ENCODE measurements around the gene TBCCD1.
"Not testable (repeated sequence)": the region's sequence is repeated elsewhere in the genome, so short reads cannot be mapped to it uniquely, and the experiment has no call there.

TBCCD1 gene

DNA sequence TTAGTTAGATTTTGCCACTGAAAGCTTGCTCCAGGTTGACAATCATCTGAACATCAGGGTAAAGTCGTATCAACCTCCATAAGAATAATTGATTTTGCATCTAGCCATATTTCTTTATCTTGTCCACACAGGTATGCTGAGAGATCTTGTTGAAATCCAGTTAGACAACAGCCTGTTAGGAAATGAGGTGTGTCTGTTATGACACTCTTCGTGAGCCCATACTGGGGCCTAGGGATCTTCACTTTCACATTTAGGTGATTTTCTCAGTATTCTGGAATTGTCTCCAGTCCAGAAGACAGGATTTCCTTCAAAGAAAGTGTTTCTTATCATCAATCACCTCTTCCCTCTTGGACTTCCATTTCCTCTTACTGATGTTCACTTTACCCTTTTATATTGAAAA lies 21.5 kb upstream of the TBCCD1 start:
- intact Hi-C loops (cut with DNase I; ENCODE audit: low total_unique reads): no loop called here

DNA sequence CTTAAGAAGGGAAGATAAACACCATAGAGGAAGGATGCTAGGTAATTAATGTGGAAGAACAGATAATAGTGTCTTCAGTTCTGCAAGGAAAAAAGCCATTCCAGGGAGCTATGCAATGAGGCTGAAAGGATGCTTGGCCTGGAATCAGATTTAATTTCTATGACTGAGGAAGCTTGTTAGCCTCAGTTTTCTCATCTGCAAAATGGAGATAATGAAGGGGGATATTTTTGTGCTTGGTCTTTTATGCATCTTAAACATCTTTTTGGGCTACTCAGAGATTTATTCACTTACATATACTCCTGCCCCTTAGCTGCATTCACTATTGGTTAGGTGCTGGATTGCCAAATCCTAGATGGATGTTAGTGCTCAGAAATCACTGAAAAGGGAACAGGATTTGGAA lies 20.0 kb upstream of the TBCCD1 start:
- no peak overlapping the region for H3K4me3 ChIP-seq
- peaks cover 26 to 41% (median 37%) of the 10 kb centered on the region in 3 donors for H3K36me3 ChIP-seq
- H3K27me3 ChIP-seq: no peaks in the 10 kb centered on the region
- no peaks in the 10 kb centered on the region for H3K4me1 ChIP-seq
- intact Hi-C loops (cut with DNase I; ENCODE audit: low total_unique reads): no loop called here
- TF ChIP-seq, protein P1, sequence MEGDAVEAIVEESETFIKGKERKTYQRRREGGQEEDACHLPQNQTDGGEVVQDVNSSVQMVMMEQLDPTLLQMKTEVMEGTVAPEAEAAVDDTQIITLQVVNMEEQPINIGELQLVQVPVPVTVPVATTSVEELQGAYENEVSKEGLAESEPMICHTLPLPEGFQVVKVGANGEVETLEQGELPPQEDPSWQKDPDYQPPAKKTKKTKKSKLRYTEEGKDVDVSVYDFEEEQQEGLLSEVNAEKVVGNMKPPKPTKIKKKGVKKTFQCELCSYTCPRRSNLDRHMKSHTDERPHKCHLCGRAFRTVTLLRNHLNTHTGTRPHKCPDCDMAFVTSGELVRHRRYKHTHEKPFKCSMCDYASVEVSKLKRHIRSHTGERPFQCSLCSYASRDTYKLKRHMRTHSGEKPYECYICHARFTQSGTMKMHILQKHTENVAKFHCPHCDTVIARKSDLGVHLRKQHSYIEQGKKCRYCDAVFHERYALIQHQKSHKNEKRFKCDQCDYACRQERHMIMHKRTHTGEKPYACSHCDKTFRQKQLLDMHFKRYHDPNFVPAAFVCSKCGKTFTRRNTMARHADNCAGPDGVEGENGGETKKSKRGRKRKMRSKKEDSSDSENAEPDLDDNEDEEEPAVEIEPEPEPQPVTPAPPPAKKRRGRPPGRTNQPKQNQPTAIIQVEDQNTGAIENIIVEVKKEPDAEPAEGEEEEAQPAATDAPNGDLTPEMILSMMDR (IDR thresholded peaks at IDR 0.05): no peak
- no peaks in the 10 kb centered on the region for H3K9me3 ChIP-seq
- H3K27ac ChIP-seq: no peak overlapping the region
- no peak for DNase-seq

More for the DNA sequence above, 21.5 kb upstream of the TBCCD1 start:
- H3K9me3 ChIP-seq: no peaks in the 10 kb centered on the region
- DNase-seq: no peak
- H3K4me3 ChIP-seq: no peak overlapping the region
- no peak overlapping the region for H3K27ac ChIP-seq
- H3K27me3 ChIP-seq: no peaks in the 10 kb centered on the region
- TF ChIP-seq, protein P1 (IDR thresholded peaks at IDR 0.05): no peak
- H3K36me3 ChIP-seq: peaks cover 12 to 27% (median 23%) of the 10 kb centered on the region in 3 donors
- no peaks in the 10 kb centered on the region for H3K4me1 ChIP-seq

DNA sequence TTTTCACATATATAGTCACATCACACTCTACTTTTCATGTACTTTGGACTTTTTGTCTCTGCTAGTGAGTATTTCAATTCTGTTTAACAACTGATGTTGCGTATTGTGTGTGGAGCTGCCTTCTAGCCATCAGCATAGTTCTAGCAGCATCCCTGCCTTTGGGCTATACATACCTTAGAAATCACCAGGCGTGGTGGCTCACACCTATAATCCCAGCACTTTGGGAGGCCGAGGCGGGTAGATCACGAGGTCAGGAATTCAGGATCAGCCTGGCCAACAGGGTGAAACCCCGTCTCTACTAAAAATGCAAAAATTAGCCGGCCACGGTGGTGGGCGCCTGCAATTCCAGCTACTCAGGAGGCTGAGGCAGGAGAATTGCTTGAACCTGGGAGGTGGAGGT lies 19.1 kb upstream of the TBCCD1 start:
- peaks cover 35 to 49% (median 46%) of the 10 kb centered on the region in 3 donors for H3K36me3 ChIP-seq
- H3K27ac ChIP-seq; H3K27me3 ChIP-seq; H3K4me3 ChIP-seq; DNase-seq; H3K4me1 ChIP-seq; H3K9me3 ChIP-seq; intact Hi-C loops (cut with DNase I; ENCODE audit: low total_unique reads): not testable (repeated sequence)

- Histone ChIP-seq H3K9me3 (no peaks in the 10 kb centered on the region), H3K36me3 (peaks cover 56 to 70% (median 70%) of the 10 kb centered on the region in 3 donors)
- intact Hi-C loops (cut with DNase I; ENCODE audit: low total_unique reads): no loop called here
Measured at GRCh38 chr3:186583831-186584230, 16.7 kb upstream of the TBCCD1 start.

GRCh38 chr3:186582541-186582940 lies 15.4 kb upstream of the TBCCD1 start:
- intact Hi-C loops (cut with DNase I; ENCODE audit: low total_unique reads): no loop called here
- peaks cover 69 to 83% (median 78%) of the 10 kb centered on the region in 3 donors for H3K36me3 ChIP-seq

More at GRCh38 chr3:186583831-186584230, 16.7 kb upstream of the TBCCD1 start:
- Histone ChIP-seq H3K4me3 (no peak overlapping the region), H3K27ac (no peak overlapping the region), H3K4me1 (no peaks in the 10 kb centered on the region), H3K27me3 (no peaks in the 10 kb centered on the region)
- TF ChIP-seq, protein P1 (IDR thresholded peaks at IDR 0.05): no peak
- DNase-seq: no peak

GRCh38 chr3:186580785-186581184 lies 13.6 kb upstream of the TBCCD1 start:
- TF ChIP-seq, protein P1 (IDR thresholded peaks at IDR 0.05): no peak
- intact Hi-C loops (cut with DNase I; ENCODE audit: low total_unique reads): no loop called here
- Histone ChIP-seq H3K27me3 (no peaks in the 10 kb centered on the region), H3K9me3 (no peaks in the 10 kb centered on the region), H3K4me1 (no peaks in the 10 kb centered on the region), H3K27ac (no peak overlapping the region), H3K36me3 (peaks cover 81 to 94% (median 93%) of the 10 kb centered on the region in 3 donors), H3K4me3 (no peak overlapping the region)
- DNase-seq: no peak

More at GRCh38 chr3:186582541-186582940, 15.4 kb upstream of the TBCCD1 start:
- no peaks in the 10 kb centered on the region for H3K27me3 ChIP-seq
- no peak for DNase-seq
- TF ChIP-seq, protein P1 (IDR thresholded peaks at IDR 0.05): no peak
- no peaks in the 10 kb centered on the region for H3K9me3 ChIP-seq
- H3K27ac ChIP-seq: no peak overlapping the region
- H3K4me3 ChIP-seq: no peak overlapping the region
- no peaks in the 10 kb centered on the region for H3K4me1 ChIP-seq
